GM12878 (cell line): ENCODE results near the gene MUC5AC. TPM values are rescaled to one million over a fixed set of nuclear protein-coding genes. Genes with fewer than 3 reads are reported as not detected.

Source experiments
- ATAC-seq: fragments of 200-7000 bp; cut with Tn5 transposase; 3 replicates; pipeline ENCODE4 v1.9.1; 2020; ENCODE audit warnings: mild to moderate bottlenecking, moderate library complexity
- BruUV-seq: library from RNA; stranded (reverse); fragments of 400-500 nt; replicated peaks from 2 replicates; lab custom pipeline; 2021; lab: Mats Ljungman, UMichigan
- CTCF ChIA-PET: fragments of 300-600 bp; sonication (Branson Sonifier 250); formaldehyde crosslinking; extraction: SDS; loops from one replicate; lab custom pipeline; 2021; ENCODE audit warnings: inconsistent platforms; lab: Yijun Ruan, JAX
- POLR2A ChIA-PET: fragments of 350-600 bp; formaldehyde crosslinking; extraction: SDS; loops from one replicate; lab custom pipeline; 2021; ENCODE audit warnings: inconsistent platforms; lab: Charles Lee
- RAD21 ChIA-PET: fragments of 300-600 bp; sonication (Branson Sonifier 250); formaldehyde crosslinking; loops from one replicate; lab custom pipeline; 2023; ENCODE audit warnings: antibody characterized with exemption; ENCODE audit not compliant: unreplicated experiment; lab: Charles Lee
- SMC1A ChIA-PET: fragments of 300-600 bp; sonication (Branson Sonifier 250); formaldehyde crosslinking; loops from one replicate; lab custom pipeline; 2023; ENCODE audit not compliant: unreplicated experiment, uncharacterized antibody; lab: Charles Lee
- DNase-seq: peaks from one replicate; pipeline ENCODE4 v3.0.0-alpha.2; 2011; ENCODE audit warnings: low read depth, low spot score
- FAIRE-seq: peaks from 3 replicates; lab custom pipeline; 2011; peaks lifted over from hg19 to GRCh38; lab: Jason Lieb, UNC
- H2AFZ ChIP-seq: 2 replicates; pipeline ENCODE4 v1.6.0; 2011; ENCODE audit warnings: low read depth, low read length, control low read depth; ENCODE audit not compliant: control insufficient read depth
- H3K27ac ChIP-seq: 2 replicates; pipeline ENCODE4 v1.5.1; 2011; ENCODE audit warnings: control low read depth; ENCODE audit not compliant: control insufficient read depth, insufficient read depth
- H3K27me3 ChIP-seq, 2 experiments: replicated peaks in 1 of 2; 2 replicates each; pipeline versions ENCODE4 v1.6.0 to v1.6.1; 2011; ENCODE audit warnings: low read length in 1 of 2; ENCODE audit not compliant: control insufficient read depth in 2 of 2, insufficient read depth in 2 of 2
- H3K36me3 ChIP-seq, 2 experiments: 2 replicates each; pipeline ENCODE4 v1.5.1; 2011; ENCODE audit warnings: low read length in 1 of 2; ENCODE audit not compliant: control insufficient read depth in 2 of 2, insufficient read depth in 2 of 2
- H3K4me1 ChIP-seq: 2 replicates; pipeline ENCODE4 v1.6.1; 2011; ENCODE audit warnings: mild to moderate bottlenecking, low read length, moderate library complexity, mixed read lengths; ENCODE audit not compliant: control insufficient read depth, insufficient read depth
- H3K4me2 ChIP-seq: 2 replicates; pipeline ENCODE4 v1.6.0; 2011; ENCODE audit warnings: control low read depth; ENCODE audit not compliant: control insufficient read depth, insufficient read depth
- H3K4me3 ChIP-seq: fragments of 200-600 bp; sonication (generic); 2 replicates; pipeline ENCODE4 v1.5.1; 2016
- H3K79me2 ChIP-seq: 2 replicates; pipeline ENCODE4 v1.6.0; 2011; ENCODE audit warnings: low read length; ENCODE audit not compliant: control insufficient read depth, insufficient read depth
- H3K9ac ChIP-seq: 2 replicates; pipeline ENCODE4 v1.8.0; 2011; ENCODE audit warnings: low read length, control low read depth, mixed read lengths; ENCODE audit not compliant: control insufficient read depth, insufficient read depth
- H3K9me3 ChIP-seq: replicated peaks from 3 replicates; pipeline ENCODE4 v1.5.1; 2011; ENCODE audit warnings: mild to moderate bottlenecking, low read length; ENCODE audit not compliant: control insufficient read depth, insufficient read depth
- H4K20me1 ChIP-seq: 2 replicates; pipeline ENCODE4 v1.6.0; 2011; ENCODE audit not compliant: control insufficient read depth, insufficient read depth
- CEBPB ChIP-seq, 2 experiments: fragments of 150-350 bp in 1 of 2; IDR thresholded peaks; 2 replicates each; pipeline ENCODE4 v1.6.1; 2012 to 2014; ENCODE audit warnings: low read depth in 2 of 2, low read length in 2 of 2, borderline replicate concordance in 1 of 2, inconsistent platforms in 1 of 2
- EED ChIP-seq: sonication (generic); IDR thresholded peaks from 2 replicates; pipeline ENCODE4 v1.6.1; 2016; ENCODE audit warnings: antibody characterized with exemption, low read depth
- ELK1 ChIP-seq: IDR thresholded peaks from 2 replicates; pipeline ENCODE4 v1.6.1; 2012; ENCODE audit warnings: low read depth, low read length, improper control_type of control experiment
- FOS ChIP-seq: IDR thresholded peaks from 3 replicates; pipeline ENCODE4 v1.6.1; 2011; ENCODE audit warnings: borderline replicate concordance; ENCODE audit not compliant: insufficient read length; ENCODE audit errors: extremely low read depth
- IKZF1 ChIP-seq: fragments of 450-650 bp; conservative IDR thresholded peaks from 2 replicates; pipeline ENCODE4 v1.6.1; 2017; ENCODE audit warnings: antibody characterized with exemption, mild to moderate bottlenecking
- IKZF2 ChIP-seq, 2 experiments: fragments of 450-650 bp; IDR thresholded peaks; 2 replicates each; pipeline ENCODE4 v1.6.1; 2017; ENCODE audit warnings: mild to moderate bottlenecking in 2 of 2, moderate library complexity in 2 of 2
- MEF2B ChIP-seq: fragments of 450-650 bp; IDR thresholded peaks from 2 replicates; pipeline ENCODE4 v1.6.1; 2018; ENCODE audit warnings: mild to moderate bottlenecking, moderate library complexity; ENCODE audit not compliant: partially characterized antibody, poor library complexity, severe bottlenecking
- NR2F1 ChIP-seq: fragments of 450-650 bp; conservative IDR thresholded peaks from 2 replicates; pipeline ENCODE4 v1.6.1; 2017; ENCODE audit warnings: mild to moderate bottlenecking
- POLR2AphosphoS5 ChIP-seq: IDR thresholded peaks from 2 replicates; pipeline ENCODE4 v1.6.1; 2011; ENCODE audit warnings: mild to moderate bottlenecking, low read length, inconsistent platforms
- POU2F2 ChIP-seq: IDR thresholded peaks from 3 replicates; pipeline ENCODE4 v1.6.1; 2011; ENCODE audit warnings: low read depth, mild to moderate bottlenecking, low read length, borderline replicate concordance
- RELA ChIP-seq: fragments of 450-650 bp; IDR thresholded peaks from 2 replicates; pipeline ENCODE4 v1.8.0; 2014; ENCODE audit warnings: borderline replicate concordance; ENCODE audit not compliant: partially characterized antibody
- REST ChIP-seq: IDR thresholded peaks from 2 replicates; pipeline ENCODE4 v1.6.1; 2012; ENCODE audit warnings: mild to moderate bottlenecking, low read depth, low read length
- SIX5 ChIP-seq: IDR thresholded peaks from 2 replicates; pipeline ENCODE4 v1.6.1; 2011; ENCODE audit warnings: mild to moderate bottlenecking, low read depth, low read length, moderate library complexity; ENCODE audit not compliant: severe bottlenecking
- SUZ12 ChIP-seq: fragments of 200-600 bp; sonication (generic); IDR thresholded peaks from one replicate; pipeline ENCODE4 v1.6.1; 2018; ENCODE audit warnings: antibody characterized with exemption, mild to moderate bottlenecking; ENCODE audit not compliant: unreplicated experiment
- ZNF24 ChIP-seq: fragments of 450-650 bp; IDR thresholded peaks from 2 replicates; pipeline ENCODE4 v1.6.1; 2017; ENCODE audit warnings: antibody characterized with exemption, mild to moderate bottlenecking
- ZNF622 ChIP-seq: fragments of 450-650 bp; IDR thresholded peaks from 2 replicates; pipeline ENCODE4 v1.6.1; 2017; ENCODE audit warnings: mild to moderate bottlenecking, inconsistent platforms
- ZSCAN29 ChIP-seq: fragments of 450-650 bp; IDR thresholded peaks from 2 replicates; pipeline ENCODE4 v1.6.1; 2017; ENCODE audit warnings: mild to moderate bottlenecking, moderate library complexity
- WGBS: methylation state at CpG from one replicate; pipeline ENCODE4 v1.1.6; 2016; ENCODE audit warnings: low lambda C conversion rate; ENCODE audit not compliant: insufficient replicate concordance, insufficient coverage; ENCODE audit errors: missing lambda C conversion rate; 5-methylcytosine and 5-hydroxymethylcytosine counted together
- in situ Hi-C: fragments of 300-500 bp; cut with MboI; formaldehyde crosslinking; loops from 9 replicates; pipeline ENCODE4 v1.14.3; 2018; ENCODE audit warnings: mixed read lengths
- intact Hi-C: fragments of 100-400 bp; cut with micrococcal nuclease; formaldehyde crosslinking; loops from one replicate; pipeline ENCODE4 v1.14.2; 2022; ENCODE audit not compliant: unreplicated experiment
- polyA plus RNA-seq, 11 experiments: library from polyadenylated mRNA; depleted of rRNA in 4 of 11; unstranded in 6 of 11; stranded (reverse) in 5 of 11; fragments of >200 nt; fragmentation: Nextera tagmentation in 4 of 11; fragmentation: Illumina TruSeq in 1 of 11; extraction: Ambion mirVana in 4 of 11; extraction: Trizol in 1 of 11; gene quantifications; 1 replicate in 1 of 11; 2 replicates in 10 of 11; pipeline versions ENCODE4 v1.2.1 to v1.2.3, GENCODE V29; 2011 to 2016; ENCODE audit warnings: inconsistent platforms in 2 of 11, missing spikeins in 2 of 11, low read depth in 1 of 11
- total RNA-seq, 4 experiments: library from RNA; depleted of rRNA in 3 of 4; stranded (reverse); fragments of >200 nt in 3 of 4; fragmentation: Illumina TruSeq in 1 of 4; extraction: Trizol in 1 of 4; gene quantifications; 2 replicates each; pipeline versions ENCODE4 v1.2.1 to v1.2.3, GENCODE V29; 2013 to 2021

The MUC5AC gene
- total and polyA plus RNA-seq, 10 of the 15 experiments (the other 5 are each of a cell fraction or from before 2014, with no cell fraction given), result under 0.01 to 0.01 TPM; not detected in 8

- no peak overlapping the region for H2AFZ ChIP-seq
- intact Hi-C loops (no loop called here), in situ Hi-C loops (no loop called here)
- SMC1A ChIA-PET, result no interaction called here
- CTCF ChIA-PET, result no interaction called here
- ATAC-seq (no peak), FAIRE-seq (no peak), DNase-seq (no peak)
- RAD21 ChIA-PET, result no interaction called here
- H3K27me3 ChIP-seq, result no peaks in the 10 kb centered on the region
- no TSS peak for BruUV-seq
- H3K79me2 ChIP-seq, result no peaks in the 10 kb centered on the region
- no peaks in the 10 kb centered on the region for H4K20me1 ChIP-seq
- WGBS, result 13% methylated on average over 4 of the region's 4 CpGs
- POLR2A ChIA-PET, result no interaction called here
- H3K4me3 ChIP-seq, result no peak overlapping the region
- H3K9me3 ChIP-seq, result no peaks in the 10 kb centered on the region; the same call in 2 of the 3 replicates
- no peak overlapping the region for H3K27ac ChIP-seq
- no peaks in the 10 kb centered on the region; the same call in 1 of the 2 replicates for H3K4me1 ChIP-seq
- H3K9ac ChIP-seq, result no peak overlapping the region
- no peak overlapping the region for H3K4me2 ChIP-seq
- no peaks in the 10 kb centered on the region for H3K36me3 ChIP-seq
- TF ChIP-seq ZSCAN29 (no peak), REST (no peak), ZNF24 (no peak), ZNF622 (no peak), SIX5 (no peak), POLR2AphosphoS5 (no peak), NR2F1 (no peak), MEF2B (no peak), IKZF2 (IDR thresholded peaks at IDR 0.05) (no peak), RELA (no peak), FOS (no peak), EED (no peak), IKZF1 (no peak), SUZ12 (no peak), ELK1 (no peak), POU2F2 (no peak), CEBPB (IDR thresholded peaks at IDR 0.05; ENCODE audit: borderline replicate concordance in 1 of 2, low read depth in 2 of 2, low read length in 2 of 2) (no peak)
These were observed 460 bp upstream of the MUC5AC start for GRCh38 chr11:1157341-1157644.
